Measurements from ENCODE around the gene ZDHHC11B. TPM values are rescaled to one million over a fixed set of nuclear protein-coding genes. Genes with fewer than 3 reads are reported as not detected.

Gene ZDHHC11B
- total RNA-seq, 1 experiment from 2014 or later = 3.8 TPM

- ChIA-PET CTCF (no interaction called here), POLR2A (no interaction called here)
- intact Hi-C loops (cut with micrococcal nuclease) = no loop called here
These were observed 27.1 kb downstream of the ZDHHC11B start for GRCh38 chr5:757346-757930.

More at GRCh38 chr5:757346-757930, 27.1 kb downstream of the ZDHHC11B start:
- no peak overlapping the region for H3K4me3 ChIP-seq (replicated peaks in 1 of 2; ENCODE audit: low read depth in 1 of 2, low read length in 2 of 2)
- H3K9me3 ChIP-seq (ENCODE audit: control insufficient read depth in 1 of 2, insufficient read depth in 1 of 2, low read depth in 1 of 2, low read length in 2 of 2) = no peaks in the 10 kb centered on the region
- H3K27ac ChIP-seq (ENCODE audit: low read depth, low read length) = no peak overlapping the region
- H3K9me2 ChIP-seq (ENCODE audit: insufficient read depth) = no peaks in the 10 kb centered on the region
- H3K79me2 ChIP-seq (ENCODE audit: insufficient read depth, low read length) = no peaks in the 10 kb centered on the region
- no TSS peak for BruUV-seq (replicated peaks)
- no peak overlapping the region for H3K9ac ChIP-seq (ENCODE audit: low read length)
- no peaks in the 10 kb centered on the region for H4K20me1 ChIP-seq (ENCODE audit: insufficient read depth)
- ATAC-seq (no peak), DNase-seq (ENCODE audit: low read depth, low spot score) (no peak)
- H2AFZ ChIP-seq (ENCODE audit: low read depth, low read length, poor library complexity, severe bottlenecking) = no peak overlapping the region
- no peaks in the 10 kb centered on the region for H3K36me3 ChIP-seq (ENCODE audit: control insufficient read depth in 1 of 2, insufficient read depth in 2 of 2, low read length in 2 of 2)
- H3K4me2 ChIP-seq (ENCODE audit: low read length) = no peak overlapping the region
- no peaks in the 10 kb centered on the region for H3K27me3 ChIP-seq (ENCODE audit: insufficient read depth, low read length)
- RAD21 ChIA-PET (ENCODE audit: low non-redundant PET in 1 of 2, low total read pairs in 2 of 2, uncharacterized antibody in 2 of 2, unreplicated experiment in 2 of 2) = no interaction called here
- no peaks in the 10 kb centered on the region for H3K4me1 ChIP-seq (ENCODE audit: control insufficient read depth in 1 of 2, insufficient read depth in 2 of 2, low read length in 2 of 2)
- no peak for TF ChIP-seq FOSL1 (IDR thresholded peaks at IDR 0.05; ENCODE audit: low read depth)
- TF ChIP-seq POLR2A (IDR thresholded peaks at IDR 0.05; ENCODE audit: borderline replicate concordance, extremely low read depth, insufficient read depth, insufficient read length) = no peak
- TF ChIP-seq CTCF (IDR thresholded peaks at IDR 0.05 in 2 of 3, conservative IDR thresholded peaks at IDR 0.05 in 1 of 3; ENCODE audit: borderline replicate concordance in 1 of 3, insufficient read depth in 1 of 3, low read depth in 2 of 3, low read length in 2 of 3) = no peak
- no peak for TF ChIP-seq CBX3 (IDR thresholded peaks at IDR 0.05; ENCODE audit: low read depth)
- TF ChIP-seq JUND (IDR thresholded peaks at IDR 0.05) = no peak
- no peak for TF ChIP-seq ZBTB33 (IDR thresholded peaks at IDR 0.05; ENCODE audit: extremely low read depth, insufficient replicate concordance, low read length)
- no peak for TF ChIP-seq EZH2phosphoT487 (IDR thresholded peaks at IDR 0.05; ENCODE audit: borderline replicate concordance)
- no peak for TF ChIP-seq CEBPB (IDR thresholded peaks at IDR 0.05; ENCODE audit: low read depth)
- TF ChIP-seq ELF1 (IDR thresholded peaks at IDR 0.05; ENCODE audit: borderline replicate concordance, low read depth) = no peak
- no peak for TF ChIP-seq RAD21 (IDR thresholded peaks at IDR 0.05; ENCODE audit: low read depth)
- TF ChIP-seq YY1 (IDR thresholded peaks at IDR 0.05; ENCODE audit: extremely low read depth, insufficient replicate concordance, low read depth, low read length) = no peak
- TF ChIP-seq ATF3 (IDR thresholded peaks at IDR 0.05) = no peak
- TF ChIP-seq TCF7L2 (IDR thresholded peaks at IDR 0.05; ENCODE audit: borderline replicate concordance, extremely low read depth, insufficient read depth, insufficient read length) = no peak
- TF ChIP-seq ZNF274 (IDR thresholded peaks at IDR 0.05; ENCODE audit: low read depth, low read length) = no peak

Data from HCT116 (cell line).